Karpas-422 (cell line): Measurements from ENCODE around the gene PRL. TPM values are rescaled to one million over a fixed set of nuclear protein-coding genes. Genes with fewer than 3 reads are reported as not detected.

Source experiments
- DNase-seq: peaks from one replicate; pipeline ENCODE4 v3.0.0-alpha.2; 2015
- H2AFZ ChIP-seq: fragments of 200-600 bp; sonication (generic); 2 replicates; pipeline ENCODE4 v1.6.1; 2014; ENCODE audit warnings: antibody characterized with exemption, low read length, mixed read lengths
- H3K27ac ChIP-seq: fragments of 200-600 bp; sonication (generic); 2 replicates; pipeline ENCODE4 v1.5.1; 2014; ENCODE audit warnings: mild to moderate bottlenecking, low read length, moderate library complexity
- H3K27me3 ChIP-seq: fragments of 200-600 bp; sonication (generic); 2 replicates; pipeline ENCODE4 v1.6.1; 2014; ENCODE audit warnings: low read length, mixed read lengths
- H3K36me3 ChIP-seq: fragments of 200-600 bp; sonication (generic); 2 replicates; pipeline ENCODE4 v1.6.1; 2014; ENCODE audit warnings: low read length, mixed read lengths; ENCODE audit not compliant: insufficient read depth
- H3K4me1 ChIP-seq: fragments of 200-600 bp; sonication (generic); 2 replicates; pipeline ENCODE4 v1.6.1; 2014; ENCODE audit warnings: mild to moderate bottlenecking, low read length, mixed read lengths
- H3K4me2 ChIP-seq: fragments of 200-600 bp; sonication (generic); 2 replicates; pipeline ENCODE4 v1.6.1; 2014; ENCODE audit warnings: low read length, low read depth, mild to moderate bottlenecking; ENCODE audit not compliant: poor library complexity, severe bottlenecking
- H3K4me3 ChIP-seq: fragments of 200-600 bp; sonication (generic); 2 replicates; pipeline ENCODE4 v1.5.1; 2014; ENCODE audit warnings: mild to moderate bottlenecking, antibody characterized with exemption, low read length, mixed read lengths
- H3K79me2 ChIP-seq: fragments of 200-600 bp; sonication (generic); 2 replicates; pipeline ENCODE4 v1.6.1; 2014; ENCODE audit warnings: mild to moderate bottlenecking, low read length, mixed read lengths
- H3K9ac ChIP-seq: fragments of 200-600 bp; sonication (generic); 2 replicates; pipeline ENCODE4 v1.6.0; 2014; ENCODE audit warnings: low read length
- H3K9me2 ChIP-seq: fragments of 200-600 bp; sonication (generic), shearing (Covaris generic); replicated peaks from 2 replicates; pipeline ENCODE4 v1.6.0; 2014; ENCODE audit warnings: mild to moderate bottlenecking, low read length, moderate library complexity; ENCODE audit not compliant: insufficient read depth
- H3K9me3 ChIP-seq: fragments of 300-700, 200-600 bp; sonication (generic); 2 replicates; pipeline ENCODE4 v1.6.1; 2014; ENCODE audit warnings: low read length, mixed read lengths
- H4K20me1 ChIP-seq: fragments of 200-600 bp; sonication (generic); 2 replicates; pipeline ENCODE4 v1.6.1; 2014; ENCODE audit warnings: mild to moderate bottlenecking, antibody characterized with exemption, low read length, low read depth; ENCODE audit not compliant: insufficient read depth
- total RNA-seq: library from RNA; depleted of rRNA; stranded (reverse); fragments of >200 nt; shearing (Covaris generic); gene quantifications from 2 replicates; pipeline ENCODE4 v1.2.3, GENCODE V29; 2014; ENCODE audit warnings: low replicate concordance

PRL gene
- total RNA-seq, 1 experiment from 2014 or later: not detected

DNA sequence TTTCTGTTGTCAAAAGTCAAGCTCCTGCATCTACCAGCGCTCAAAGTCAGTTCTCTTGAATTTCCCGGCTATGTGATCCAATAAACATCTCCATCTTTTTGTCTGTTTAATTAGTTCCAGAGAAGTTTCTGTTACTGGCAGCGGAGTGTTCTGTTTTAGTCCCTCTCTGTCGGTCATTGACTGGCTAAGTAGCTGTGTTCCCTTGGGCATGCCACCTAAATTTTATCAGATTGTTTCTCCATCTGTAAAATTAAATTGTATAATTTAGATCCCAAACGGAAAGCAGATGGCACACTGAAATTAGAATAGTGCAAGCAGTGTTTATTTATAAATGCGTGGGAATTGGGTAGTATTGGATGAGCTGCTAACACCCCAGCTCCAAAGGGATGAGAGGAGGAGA, 29.7 kb upstream of the PRL start:
- Histone ChIP-seq H3K36me3 (no peaks in the 10 kb centered on the region), H3K9me2 (no peaks in the 10 kb centered on the region), H3K4me2 (no peak overlapping the region), H3K79me2 (no peaks in the 10 kb centered on the region), H2AFZ (no peak overlapping the region), H3K27me3 (no peaks in the 10 kb centered on the region), H3K9me3 (no peaks in the 10 kb centered on the region; the same call in 1 of the 2 replicates), H3K4me3 (no peak overlapping the region), H3K9ac (no peak overlapping the region), H4K20me1 (no peaks in the 10 kb centered on the region), H3K4me1 (no peaks in the 10 kb centered on the region), H3K27ac (no peak overlapping the region)
- DNase-seq: no peak

DNA sequence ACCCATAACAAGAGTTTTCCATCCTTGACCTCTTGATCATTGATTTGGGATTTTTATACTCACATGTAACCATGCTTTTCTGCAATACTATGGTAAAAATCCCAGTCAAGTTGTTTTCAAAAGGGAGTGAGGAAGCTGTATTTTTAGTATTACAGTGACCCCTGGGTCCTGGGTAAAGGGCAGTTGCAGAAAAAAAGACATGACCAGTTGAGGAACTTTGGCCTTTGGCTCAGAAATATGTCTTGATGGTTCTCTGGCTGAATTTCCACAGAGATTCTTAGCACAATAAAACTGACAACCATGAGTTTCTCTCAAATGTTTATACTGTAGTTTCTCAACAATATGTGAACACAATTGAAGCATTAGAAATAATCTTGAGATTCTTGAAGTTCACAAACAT, 28.6 kb upstream of the PRL start:
- H3K36me3 ChIP-seq: no peaks in the 10 kb centered on the region
- H2AFZ ChIP-seq: no peak overlapping the region
- DNase-seq: no peak
- no peak overlapping the region for H3K27ac ChIP-seq
- no peak overlapping the region for H3K4me3 ChIP-seq
- H3K9me2 ChIP-seq: no peaks in the 10 kb centered on the region
- no peaks in the 10 kb centered on the region; the same call in 1 of the 2 replicates for H3K9me3 ChIP-seq
- H3K27me3 ChIP-seq: no peaks in the 10 kb centered on the region
- no peaks in the 10 kb centered on the region for H4K20me1 ChIP-seq
- H3K79me2 ChIP-seq: no peaks in the 10 kb centered on the region
- H3K4me1 ChIP-seq: no peaks in the 10 kb centered on the region
- H3K4me2 ChIP-seq: no peak overlapping the region
- no peak overlapping the region for H3K9ac ChIP-seq

- Histone ChIP-seq H3K27me3 (no peaks in the 10 kb centered on the region), H3K4me2 (no peak overlapping the region), H3K4me3 (no peak overlapping the region), H3K9ac (no peak overlapping the region), H3K27ac (no peak overlapping the region), H3K36me3 (no peaks in the 10 kb centered on the region), H4K20me1 (no peaks in the 10 kb centered on the region), H3K9me2 (no peaks in the 10 kb centered on the region), H3K9me3 (no peaks in the 10 kb centered on the region; the same call in 1 of the 2 replicates), H3K79me2 (no peaks in the 10 kb centered on the region), H3K4me1 (no peaks in the 10 kb centered on the region), H2AFZ (no peak overlapping the region)
- DNase-seq: no peak
These were observed 27.0 kb upstream of the PRL start for GRCh38 chr6:22323848-22324247.

GRCh38 chr6:22322103-22323030, 25.5 kb upstream of the PRL start:
- Histone ChIP-seq H3K9me2 (no peaks in the 10 kb centered on the region), H3K4me1 (no peaks in the 10 kb centered on the region), H3K4me2 (no peak overlapping the region), H3K27me3 (no peaks in the 10 kb centered on the region), H2AFZ (no peak overlapping the region), H3K9ac (no peak overlapping the region), H3K36me3 (no peaks in the 10 kb centered on the region), H3K27ac (no peak overlapping the region), H4K20me1 (no peaks in the 10 kb centered on the region), H3K9me3 (no peaks in the 10 kb centered on the region; the same call in 1 of the 2 replicates), H3K79me2 (no peaks in the 10 kb centered on the region), H3K4me3 (no peak overlapping the region)
- DNase-seq: no peak

GRCh38 chr6:22320750-22321149, 23.9 kb upstream of the PRL start:
- Histone ChIP-seq H3K27me3 (no peaks in the 10 kb centered on the region), H3K4me1 (no peaks in the 10 kb centered on the region), H3K36me3 (no peaks in the 10 kb centered on the region), H2AFZ (no peak overlapping the region), H3K9me2 (no peaks in the 10 kb centered on the region), H3K27ac (no peak overlapping the region), H3K4me3 (no peak overlapping the region), H4K20me1 (no peaks in the 10 kb centered on the region), H3K9ac (no peak overlapping the region), H3K79me2 (no peaks in the 10 kb centered on the region), H3K4me2 (no peak overlapping the region), H3K9me3 (no peaks in the 10 kb centered on the region; the same call in 1 of the 2 replicates)
- DNase-seq: no peak

- Histone ChIP-seq H3K36me3 (no peaks in the 10 kb centered on the region), H3K27ac (no peak overlapping the region), H4K20me1 (no peaks in the 10 kb centered on the region), H3K4me1 (no peaks in the 10 kb centered on the region), H3K79me2 (no peaks in the 10 kb centered on the region), H3K27me3 (no peaks in the 10 kb centered on the region), H3K9me3 (no peaks in the 10 kb centered on the region; the same call in 1 of the 2 replicates), H3K9me2 (no peaks in the 10 kb centered on the region), H2AFZ (no peak overlapping the region), H3K4me2 (no peak overlapping the region), H3K4me3 (no peak overlapping the region), H3K9ac (no peak overlapping the region)
- DNase-seq: no peak
These were observed 21.6 kb upstream of the PRL start for GRCh38 chr6:22318404-22318803.

DNA sequence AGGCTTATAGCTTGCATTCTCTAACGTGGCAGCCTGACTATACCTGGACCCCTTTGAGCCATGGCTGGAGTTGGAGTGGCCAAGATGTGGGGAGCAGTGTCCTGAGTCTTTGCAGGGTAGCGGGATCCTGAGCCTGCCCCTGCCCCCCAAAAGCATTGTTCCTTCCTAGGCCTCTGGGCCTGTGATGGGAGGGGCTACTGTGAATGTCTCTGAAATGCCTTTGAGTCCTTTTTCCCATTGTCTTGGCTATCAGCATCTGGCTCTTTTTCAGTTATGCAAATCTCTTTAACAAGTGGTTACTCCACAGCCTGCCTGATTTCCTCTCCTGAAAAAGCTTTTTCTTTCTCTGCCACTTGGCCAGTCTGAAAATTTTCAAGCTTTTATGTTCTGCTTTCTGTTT, 17.0 kb upstream of the PRL start:
- peaks cover 5% of the 10 kb centered on the region; the same call in 1 of the 2 replicates for H3K9me3 ChIP-seq
- no peaks in the 10 kb centered on the region for H4K20me1 ChIP-seq
- no peak overlapping the region for H3K27ac ChIP-seq
- H3K36me3 ChIP-seq: no peaks in the 10 kb centered on the region
- H3K4me2 ChIP-seq: no peak overlapping the region
- DNase-seq: no peak
- H3K9ac ChIP-seq: no peak overlapping the region
- no peak overlapping the region for H2AFZ ChIP-seq
- no peak overlapping the region for H3K4me3 ChIP-seq
- H3K9me2 ChIP-seq: no peaks in the 10 kb centered on the region
- no peaks in the 10 kb centered on the region for H3K79me2 ChIP-seq
- no peaks in the 10 kb centered on the region for H3K27me3 ChIP-seq
- no peaks in the 10 kb centered on the region for H3K4me1 ChIP-seq

DNA sequence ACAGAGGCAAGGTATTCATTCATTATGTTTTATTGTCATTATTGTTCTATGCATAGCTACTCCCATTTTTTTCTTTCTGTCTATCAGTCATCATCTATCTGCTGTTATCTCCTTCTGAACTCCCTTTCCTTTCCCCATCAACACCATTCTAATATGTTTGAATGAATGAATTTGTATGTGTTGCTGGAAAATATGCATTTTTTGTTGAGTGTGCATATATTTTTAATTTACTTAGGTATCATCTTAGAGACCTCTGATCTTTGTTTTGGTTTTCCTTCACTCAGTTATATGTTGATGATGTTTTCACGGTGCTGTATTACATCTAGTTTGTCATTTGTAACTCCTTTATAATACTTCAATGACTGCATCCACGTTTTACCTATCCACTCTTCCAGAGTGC, 12.1 kb upstream of the PRL start:
- Histone ChIP-seq H3K27ac (no peak overlapping the region), H2AFZ (no peak overlapping the region), H3K9ac (no peak overlapping the region), H3K36me3 (no peaks in the 10 kb centered on the region), H3K9me3 (peaks cover 5% of the 10 kb centered on the region; the same call in 1 of the 2 replicates), H3K27me3 (no peaks in the 10 kb centered on the region), H3K79me2 (no peaks in the 10 kb centered on the region), H3K4me1 (no peaks in the 10 kb centered on the region), H3K4me3 (no peak overlapping the region), H4K20me1 (no peaks in the 10 kb centered on the region), H3K9me2 (no peaks in the 10 kb centered on the region), H3K4me2 (no peak overlapping the region)
- no peak for DNase-seq
